ENCODE results near the gene EIPR1. TPM values are rescaled to one million over a fixed set of nuclear protein-coding genes. Genes with fewer than 3 reads are reported as not detected.

EIPR1 gene
- total RNA-seq, 1 donor from 2014 or later, result 27.8 TPM

GRCh38 chr2:3280683-3281520 lies 96.7 kb downstream of the EIPR1 start:
- peaks cover 8% of the 10 kb centered on the region for H3K4me1 Mint-ChIP-seq (ENCODE audit: low read depth, unreplicated experiment)
- Histone ChIP-seq H3K4me1 (ENCODE audit: insufficient read depth, low read length) (peaks cover 16% of the 10 kb centered on the region), H3K9ac (ENCODE audit: low read length) (no peak overlapping the region), H3K4me2 (ENCODE audit: low read length) (no peak overlapping the region), H3K79me2 (ENCODE audit: insufficient read depth, low read length) (peaks cover 4% of the 10 kb centered on the region), H3K27me3 (ENCODE audit: insufficient read depth, low read length) (no peaks in the 10 kb centered on the region), H3K27ac (ENCODE audit: low read depth, low read length) (no peak overlapping the region), H3K36me3 (ENCODE audit: insufficient read depth, low read length) (no peaks in the 10 kb centered on the region), H3K9me3 (ENCODE audit: insufficient read depth, low read depth, low read length) (no peaks in the 10 kb centered on the region), H3K4me3 (ENCODE audit: insufficient read depth, low read depth, low read length) (no peak overlapping the region), H4K20me1 (ENCODE audit: insufficient read depth, low read length) (peaks cover 36% of the 10 kb centered on the region), H2AFZ (ENCODE audit: low read depth, low read length) (no peak overlapping the region)
- H3K4me3 Mint-ChIP-seq (ENCODE audit: unreplicated experiment), result no peak overlapping the region
- H3K36me3 Mint-ChIP-seq (ENCODE audit: low read depth, unreplicated experiment), result peaks cover 5% of the 10 kb centered on the region
- peaks cover 2% of the 10 kb centered on the region for H3K9me3 Mint-ChIP-seq (ENCODE audit: unreplicated experiment)
- no peaks in the 10 kb centered on the region for H3K27me3 Mint-ChIP-seq (ENCODE audit: low read depth, unreplicated experiment)
- peak overlapping the region; percentile 28 for H3K27ac Mint-ChIP-seq (ENCODE audit: unreplicated experiment)
- FAIRE-seq (no peak), DNase-seq (ENCODE audit: low read depth) (no peak)
- TF ChIP-seq EZH2 (IDR thresholded peaks at IDR 0.05; ENCODE audit: insufficient read depth, low read length) (no peak), CTCF (IDR thresholded peaks at IDR 0.05; ENCODE audit: insufficient read depth, low read depth, low read length) (no peak)

DNA sequence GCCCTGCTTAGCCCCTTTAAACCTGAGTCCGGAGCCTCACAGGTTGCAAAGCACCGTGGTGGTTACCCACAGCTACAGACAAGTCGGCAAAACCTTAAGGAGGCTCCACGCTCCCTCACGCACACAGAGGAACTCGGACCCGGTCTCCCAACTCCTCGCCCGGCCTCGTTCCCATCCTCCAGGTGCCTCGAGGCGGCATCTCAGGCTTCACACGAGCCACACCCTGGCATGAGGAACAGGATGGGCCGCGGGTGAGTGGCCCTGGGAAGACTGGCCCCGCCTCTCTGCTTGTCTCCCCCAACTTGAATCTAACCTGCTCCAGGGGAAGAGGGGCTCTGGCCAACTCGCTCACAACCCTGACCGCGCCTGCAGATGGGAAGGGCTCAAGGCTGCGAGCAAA lies 97.4 kb downstream of the EIPR1 start:
- Mint-ChIP-seq H3K9me3 (ENCODE audit: unreplicated experiment) (peaks cover 2% of the 10 kb centered on the region), H3K27me3 (ENCODE audit: low read depth, unreplicated experiment) (no peaks in the 10 kb centered on the region), H3K4me3 (ENCODE audit: unreplicated experiment) (no peak overlapping the region), H3K27ac (ENCODE audit: unreplicated experiment) (no peak overlapping the region), H3K4me1 (ENCODE audit: low read depth, unreplicated experiment) (peaks cover 8% of the 10 kb centered on the region), H3K36me3 (ENCODE audit: low read depth, unreplicated experiment) (peaks cover 5% of the 10 kb centered on the region)
- no peak overlapping the region for H3K4me2 ChIP-seq (ENCODE audit: low read length)
- no peak overlapping the region for H2AFZ ChIP-seq (ENCODE audit: low read depth, low read length)
- no peak overlapping the region for H3K9ac ChIP-seq (ENCODE audit: low read length)
- H3K27me3 ChIP-seq (ENCODE audit: insufficient read depth, low read length), result no peaks in the 10 kb centered on the region
- peaks cover 36% of the 10 kb centered on the region for H4K20me1 ChIP-seq (ENCODE audit: insufficient read depth, low read length)
- FAIRE-seq, result no peak
- no peak overlapping the region for H3K27ac ChIP-seq (ENCODE audit: low read depth, low read length)
- H3K9me3 ChIP-seq (ENCODE audit: insufficient read depth, low read depth, low read length), result no peaks in the 10 kb centered on the region
- no peak for TF ChIP-seq EZH2 (IDR thresholded peaks at IDR 0.05; ENCODE audit: insufficient read depth, low read length)
- no peak for TF ChIP-seq CTCF (IDR thresholded peaks at IDR 0.05; ENCODE audit: insufficient read depth, low read depth, low read length)
- no peak overlapping the region for H3K4me3 ChIP-seq (ENCODE audit: insufficient read depth, low read depth, low read length)
- H3K4me1 ChIP-seq (ENCODE audit: insufficient read depth, low read length), result peaks cover 16% of the 10 kb centered on the region
- no peaks in the 10 kb centered on the region for H3K36me3 ChIP-seq (ENCODE audit: insufficient read depth, low read length)
- peaks cover 4% of the 10 kb centered on the region for H3K79me2 ChIP-seq (ENCODE audit: insufficient read depth, low read length)
- no peak for DNase-seq (ENCODE audit: low read depth)
